ENCODE data around the gene AGTRAP. TPM values are rescaled to one million over a fixed set of nuclear protein-coding genes. Genes with fewer than 3 reads are reported as not detected.
A peak's percentile ranks its signal among the peaks of the same experiment; 100 is the strongest.

AGTRAP gene
- total and polyA plus RNA-seq, 2 experiments from 2014 or later = 58.6 to 94.0 TPM

- DNase-seq (ENCODE audit: low read depth in 1 of 2, low spot score in 1 of 2) = no peak
- H3K4me3 ChIP-seq = no peak overlapping the region
- no peak for TF ChIP-seq CTCF (IDR thresholded peaks at IDR 0.05; ENCODE audit: low read depth, low read length)
- H3K4me1 ChIP-seq (ENCODE audit: low read depth) = peaks cover 9% of the 10 kb centered on the region
- H3K27me3 ChIP-seq = no peaks in the 10 kb centered on the region
- H3K36me3 ChIP-seq = no peaks in the 10 kb centered on the region
- no peak overlapping the region for H3K27ac ChIP-seq
- no peaks in the 10 kb centered on the region for H3K9me3 ChIP-seq (ENCODE audit: low read depth)
Observed at GRCh38 chr1:11744287-11744686, 8.4 kb downstream of the AGTRAP start.

- Histone ChIP-seq H3K36me3 (peaks cover 3% of the 10 kb centered on the region), H3K27ac (peak overlapping the region; percentile 58), H3K4me3 (no peak overlapping the region), H3K9me3 (ENCODE audit: low read depth) (no peaks in the 10 kb centered on the region), H3K4me1 (ENCODE audit: low read depth) (peaks cover 9% of the 10 kb centered on the region), H3K27me3 (no peaks in the 10 kb centered on the region)
- no peak for TF ChIP-seq CTCF (IDR thresholded peaks at IDR 0.05; ENCODE audit: low read depth, low read length)
- DNase-seq (ENCODE audit: low read depth in 1 of 2, low spot score in 1 of 2) = no peak
Observed at GRCh38 chr1:11746092-11746491, 10.2 kb downstream of the AGTRAP start.

- H3K27me3 ChIP-seq = no peaks in the 10 kb centered on the region
- TF ChIP-seq CTCF (IDR thresholded peaks at IDR 0.05; ENCODE audit: low read depth, low read length) = no peak
- no peak for DNase-seq (ENCODE audit: low read depth in 1 of 2, low spot score in 1 of 2)
- H3K27ac ChIP-seq = peak overlapping the region; percentile 67
- H3K4me3 ChIP-seq = no peak overlapping the region
- peaks cover 9% of the 10 kb centered on the region for H3K4me1 ChIP-seq (ENCODE audit: low read depth)
- no peaks in the 10 kb centered on the region for H3K9me3 ChIP-seq (ENCODE audit: low read depth)
- peaks cover 3% of the 10 kb centered on the region for H3K36me3 ChIP-seq
Observed at GRCh38 chr1:11746795-11747487, 11.0 kb downstream of the AGTRAP start.

GRCh38 chr1:11748294-11749202 lies 12.6 kb downstream of the AGTRAP start:
- Histone ChIP-seq H3K27me3 (no peaks in the 10 kb centered on the region), H3K27ac (no peak overlapping the region), H3K4me3 (no peak overlapping the region), H3K36me3 (peaks cover 3% of the 10 kb centered on the region), H3K4me1 (ENCODE audit: low read depth) (peaks cover 22% of the 10 kb centered on the region), H3K9me3 (ENCODE audit: low read depth) (no peaks in the 10 kb centered on the region)
- TF ChIP-seq CTCF (IDR thresholded peaks at IDR 0.05; ENCODE audit: low read depth, low read length) = no peak
- no peak for DNase-seq (ENCODE audit: low read depth in 1 of 2, low spot score in 1 of 2)

- DNase-seq (ENCODE audit: low read depth in 1 of 2, low spot score in 1 of 2) = peak in 1 of 2 donors; percentile 37
- Histone ChIP-seq H3K9me3 (ENCODE audit: low read depth) (no peaks in the 10 kb centered on the region), H3K36me3 (peaks cover 3% of the 10 kb centered on the region), H3K27ac (no peak overlapping the region), H3K27me3 (no peaks in the 10 kb centered on the region), H3K4me3 (no peak overlapping the region), H3K4me1 (ENCODE audit: low read depth) (peaks cover 29% of the 10 kb centered on the region)
- TF ChIP-seq CTCF (IDR thresholded peaks at IDR 0.05; ENCODE audit: low read depth, low read length) = no peak
Observed at GRCh38 chr1:11749203-11749689, 13.3 kb downstream of the AGTRAP start.
